ENCODE results near the gene LRRC3.

Gene LRRC3

GRCh38 chr21:44456214-44456914 lies 1.1 kb downstream of the LRRC3 start:
- H3K9ac ChIP-seq (ENCODE audit: low read depth, low read length) = peak overlapping the region; percentile 70; the same call in 1 of the 2 replicates
- H3K36me3 ChIP-seq (ENCODE audit: insufficient read depth, low read length) = no peaks in the 10 kb centered on the region
- H3K4me1 ChIP-seq (ENCODE audit: insufficient read depth, low read length) = no peaks in the 10 kb centered on the region; the same call in 1 of the 2 replicates
- no peaks in the 10 kb centered on the region; the same call in 1 of the 2 replicates for H3K9me3 ChIP-seq (ENCODE audit: control insufficient read depth, insufficient read depth, low read length)

- no peaks in the 10 kb centered on the region; the same call in 1 of the 2 replicates for H3K4me1 ChIP-seq (ENCODE audit: insufficient read depth, low read length)
- no peak overlapping the region for H3K9ac ChIP-seq (ENCODE audit: low read depth, low read length)
- H3K9me3 ChIP-seq (ENCODE audit: control insufficient read depth, insufficient read depth, low read length) = no peaks in the 10 kb centered on the region; the same call in 1 of the 2 replicates
- H3K36me3 ChIP-seq (ENCODE audit: insufficient read depth, low read length) = no peaks in the 10 kb centered on the region
Measured at GRCh38 chr21:44456915-44457736, 1.8 kb downstream of the LRRC3 start.

GRCh38 chr21:44458971-44459711 lies 3.8 kb downstream of the LRRC3 start:
- no peaks in the 10 kb centered on the region; the same call in 1 of the 2 replicates for H3K9me3 ChIP-seq (ENCODE audit: control insufficient read depth, insufficient read depth, low read length)
- H3K4me1 ChIP-seq (ENCODE audit: insufficient read depth, low read length) = no peaks in the 10 kb centered on the region; the same call in 1 of the 2 replicates
- no peaks in the 10 kb centered on the region for H3K36me3 ChIP-seq (ENCODE audit: insufficient read depth, low read length)
- H3K9ac ChIP-seq (ENCODE audit: low read depth, low read length) = no peak overlapping the region

- no peaks in the 10 kb centered on the region for H3K9me3 ChIP-seq (ENCODE audit: control insufficient read depth, insufficient read depth, low read length)
- H3K9ac ChIP-seq (ENCODE audit: low read depth, low read length) = no peak overlapping the region
- no peaks in the 10 kb centered on the region; the same call in 1 of the 2 replicates for H3K4me1 ChIP-seq (ENCODE audit: insufficient read depth, low read length)
- H3K36me3 ChIP-seq (ENCODE audit: insufficient read depth, low read length) = no peaks in the 10 kb centered on the region
Measured at GRCh38 chr21:44459712-44460440, 4.6 kb downstream of the LRRC3 start.

GRCh38 chr21:44460441-44460755 lies 5.1 kb downstream of the LRRC3 start:
- Histone ChIP-seq H3K36me3 (ENCODE audit: insufficient read depth, low read length) (no peaks in the 10 kb centered on the region), H3K9ac (ENCODE audit: low read depth, low read length) (no peak overlapping the region), H3K4me1 (ENCODE audit: insufficient read depth, low read length) (no peaks in the 10 kb centered on the region; the same call in 1 of the 2 replicates), H3K9me3 (ENCODE audit: control insufficient read depth, insufficient read depth, low read length) (no peaks in the 10 kb centered on the region)

GRCh38 chr21:44461005-44461404 lies 5.7 kb downstream of the LRRC3 start:
- Histone ChIP-seq H3K4me1 (ENCODE audit: insufficient read depth, low read length) (no peaks in the 10 kb centered on the region; the same call in 1 of the 2 replicates), H3K9ac (ENCODE audit: low read depth, low read length) (no peak overlapping the region), H3K9me3 (ENCODE audit: control insufficient read depth, insufficient read depth, low read length) (no peaks in the 10 kb centered on the region), H3K36me3 (ENCODE audit: insufficient read depth, low read length) (no peaks in the 10 kb centered on the region)

- no peaks in the 10 kb centered on the region for H3K36me3 ChIP-seq (ENCODE audit: insufficient read depth, low read length)
- H3K9me3 ChIP-seq (ENCODE audit: control insufficient read depth, insufficient read depth, low read length) = no peaks in the 10 kb centered on the region
- H3K9ac ChIP-seq (ENCODE audit: low read depth, low read length) = no peak overlapping the region
- H3K4me1 ChIP-seq (ENCODE audit: insufficient read depth, low read length) = no peaks in the 10 kb centered on the region
Measured at GRCh38 chr21:44461464-44462001, 6.2 kb downstream of the LRRC3 start.

- H3K9ac ChIP-seq (ENCODE audit: low read depth, low read length) = no peak overlapping the region
- no peaks in the 10 kb centered on the region for H3K4me1 ChIP-seq (ENCODE audit: insufficient read depth, low read length)
- no peaks in the 10 kb centered on the region for H3K9me3 ChIP-seq (ENCODE audit: control insufficient read depth, insufficient read depth, low read length)
- no peaks in the 10 kb centered on the region for H3K36me3 ChIP-seq (ENCODE audit: insufficient read depth, low read length)
Measured at GRCh38 chr21:44462086-44462833, 7.0 kb downstream of the LRRC3 start.

GRCh38 chr21:44462834-44463200 lies 7.5 kb downstream of the LRRC3 start:
- H3K36me3 ChIP-seq (ENCODE audit: insufficient read depth, low read length) = no peaks in the 10 kb centered on the region
- no peaks in the 10 kb centered on the region for H3K9me3 ChIP-seq (ENCODE audit: control insufficient read depth, insufficient read depth, low read length)
- no peak overlapping the region for H3K9ac ChIP-seq (ENCODE audit: low read depth, low read length)
- no peaks in the 10 kb centered on the region for H3K4me1 ChIP-seq (ENCODE audit: insufficient read depth, low read length)

- no peaks in the 10 kb centered on the region for H3K36me3 ChIP-seq (ENCODE audit: insufficient read depth, low read length)
- H3K9me3 ChIP-seq (ENCODE audit: control insufficient read depth, insufficient read depth, low read length) = no peaks in the 10 kb centered on the region
- H3K9ac ChIP-seq (ENCODE audit: low read depth, low read length) = no peak overlapping the region
- H3K4me1 ChIP-seq (ENCODE audit: insufficient read depth, low read length) = no peaks in the 10 kb centered on the region
Measured at GRCh38 chr21:44463724-44464123, 8.4 kb downstream of the LRRC3 start.

GRCh38 chr21:44464351-44464750 lies 9.0 kb downstream of the LRRC3 start:
- no peak overlapping the region for H3K9ac ChIP-seq (ENCODE audit: low read depth, low read length)
- H3K9me3 ChIP-seq (ENCODE audit: control insufficient read depth, insufficient read depth, low read length) = no peaks in the 10 kb centered on the region

GRCh38 chr21:44466351-44466954 lies 11.1 kb downstream of the LRRC3 start:
- no peaks in the 10 kb centered on the region for H3K36me3 ChIP-seq (ENCODE audit: insufficient read depth, low read length)
- H3K4me1 ChIP-seq (ENCODE audit: insufficient read depth, low read length) = no peaks in the 10 kb centered on the region
- no peaks in the 10 kb centered on the region for H3K9me3 ChIP-seq (ENCODE audit: control insufficient read depth, insufficient read depth, low read length)
- H3K9ac ChIP-seq (ENCODE audit: low read depth, low read length) = no peak overlapping the region

More at GRCh38 chr21:44464351-44464750, 9.0 kb downstream of the LRRC3 start:
- H3K4me1 ChIP-seq (ENCODE audit: insufficient read depth, low read length) = no peaks in the 10 kb centered on the region
- H3K36me3 ChIP-seq (ENCODE audit: insufficient read depth, low read length) = no peaks in the 10 kb centered on the region
